ENCODE results near the gene MAGI2.

The MAGI2 gene

GRCh38 chr7:78226059-78226719, 1227.3 kb downstream of the MAGI2 start:
- DNase-seq (ENCODE audit: low read depth, low spot score), result no peak

GRCh38 chr7:78225534-78225933, 1227.9 kb downstream of the MAGI2 start:
- DNase-seq (ENCODE audit: low read depth, low spot score), result no peak

- DNase-seq (ENCODE audit: low read depth, low spot score), result no peak
Measured at GRCh38 chr7:78224923-78225322, 1228.5 kb downstream of the MAGI2 start.

GRCh38 chr7:78223598-78223997, 1229.9 kb downstream of the MAGI2 start:
- DNase-seq (ENCODE audit: low read depth, low spot score), result no peak

GRCh38 chr7:78222001-78222751, 1231.3 kb downstream of the MAGI2 start:
- no peak for DNase-seq (ENCODE audit: low read depth, low spot score)

GRCh38 chr7:78220754-78221153, 1232.7 kb downstream of the MAGI2 start:
- no peak for DNase-seq (ENCODE audit: low read depth, low spot score)

GRCh38 chr7:78218876-78219275, 1234.6 kb downstream of the MAGI2 start:
- no peak for DNase-seq (ENCODE audit: low read depth, low spot score)

- no peak for DNase-seq (ENCODE audit: low read depth, low spot score)
Measured at GRCh38 chr7:78218051-78218450, 1235.4 kb downstream of the MAGI2 start.

GRCh38 chr7:78215199-78215598, 1238.3 kb downstream of the MAGI2 start:
- DNase-seq (ENCODE audit: low read depth, low spot score), result no peak

- no peak for DNase-seq (ENCODE audit: low read depth, low spot score)
Measured at GRCh38 chr7:78213402-78213801, 1240.1 kb downstream of the MAGI2 start.

- no peak for DNase-seq (ENCODE audit: low read depth, low spot score)
Measured at GRCh38 chr7:78212476-78213060, 1240.9 kb downstream of the MAGI2 start.

GRCh38 chr7:78207269-78207668, 1246.2 kb downstream of the MAGI2 start:
- DNase-seq (ENCODE audit: low read depth, low spot score), result no peak

- DNase-seq (ENCODE audit: low read depth, low spot score), result no peak
Measured at GRCh38 chr7:78206769-78207168, 1246.7 kb downstream of the MAGI2 start.

- DNase-seq (ENCODE audit: low read depth, low spot score), result no peak
Measured at GRCh38 chr7:78203042-78203720, 1250.3 kb downstream of the MAGI2 start.

GRCh38 chr7:78198756-78199155, 1254.7 kb downstream of the MAGI2 start:
- no peak for DNase-seq (ENCODE audit: low read depth, low spot score)

- DNase-seq (ENCODE audit: low read depth, low spot score), result no peak
Measured at GRCh38 chr7:78197447-78197846, 1256.0 kb downstream of the MAGI2 start.

- no peak for DNase-seq (ENCODE audit: low read depth, low spot score)
Measured at GRCh38 chr7:78195281-78195680, 1258.2 kb downstream of the MAGI2 start.

GRCh38 chr7:78194611-78195010, 1258.9 kb downstream of the MAGI2 start:
- no peak for DNase-seq (ENCODE audit: low read depth, low spot score)

GRCh38 chr7:78191475-78192079, 1261.9 kb downstream of the MAGI2 start:
- DNase-seq (ENCODE audit: low read depth, low spot score), result no peak

GRCh38 chr7:78189762-78190161, 1263.7 kb downstream of the MAGI2 start:
- DNase-seq (ENCODE audit: low read depth, low spot score), result no peak

- no peak for DNase-seq (ENCODE audit: low read depth, low spot score)
Measured at GRCh38 chr7:78185149-78185745, 1268.2 kb downstream of the MAGI2 start.

- no peak for DNase-seq (ENCODE audit: low read depth, low spot score)
Measured at GRCh38 chr7:78184299-78184698, 1269.2 kb downstream of the MAGI2 start.
